WTC11 (cell line): Measurements from ENCODE around the gene POU2F1.

Experiments used
- ATF1 ChIP-seq: sonication (generic); formaldehyde crosslinking; IDR thresholded peaks from 2 replicates; pipeline ENCODE4 v1.8.1; 2023; ENCODE audit warnings: mild to moderate bottlenecking, moderate library complexity, missing genetic modification reagents
- CTCF ChIP-seq: fragments of 200-600 bp; IDR thresholded peaks from 2 replicates; pipeline ENCODE4 v1.8.0; 2022; ENCODE audit warnings: antibody characterized with exemption
- FOXP1 ChIP-seq: sonication (generic); formaldehyde crosslinking; IDR thresholded peaks from 2 replicates; pipeline ENCODE4 v1.8.0; 2022; ENCODE audit warnings: missing genetic modification reagents, mild to moderate bottlenecking, moderate library complexity, borderline replicate concordance
- GTF2I ChIP-seq: fragments of 250-450 bp; sonication (Bioruptor Pico); conservative IDR thresholded peaks from 2 replicates; pipeline ENCODE4 v1.4.0; 2021; ENCODE audit warnings: mild to moderate bottlenecking
- KAT7 ChIP-seq: sonication (generic); formaldehyde crosslinking; IDR thresholded peaks from 2 replicates; pipeline ENCODE4 v1.8.1; 2023; ENCODE audit warnings: missing genetic modification reagents, mild to moderate bottlenecking, borderline replicate concordance
- MLX ChIP-seq: sonication (generic); formaldehyde crosslinking; IDR thresholded peaks from 2 replicates; pipeline ENCODE4 v1.8.1; 2023; ENCODE audit warnings: mild to moderate bottlenecking, missing genetic modification reagents, moderate library complexity
- NR1H2 ChIP-seq: sonication (generic); formaldehyde crosslinking; IDR thresholded peaks from 2 replicates; pipeline ENCODE4 v1.9.0; 2021; ENCODE audit warnings: mild to moderate bottlenecking, moderate library complexity, missing genetic modification reagents
- SOX15 ChIP-seq: fragments of 250-450 bp; sonication (Bioruptor Pico); IDR thresholded peaks from 2 replicates; pipeline ENCODE4 v1.9.0; 2021; ENCODE audit warnings: mild to moderate bottlenecking
- TCF7 ChIP-seq: sonication (generic); formaldehyde crosslinking; IDR thresholded peaks from 2 replicates; pipeline ENCODE4 v1.8.0; 2022; ENCODE audit warnings: mild to moderate bottlenecking, low read depth, missing genetic modification reagents, moderate library complexity
- TEAD1 ChIP-seq: sonication (generic); formaldehyde crosslinking; IDR thresholded peaks from 2 replicates; pipeline ENCODE4 v1.8.0; 2022; ENCODE audit warnings: mild to moderate bottlenecking, missing genetic modification reagents
- ZNF423 ChIP-seq: fragments of 250-450 bp; sonication (Bioruptor Pico); IDR thresholded peaks from 2 replicates; pipeline ENCODE4 v2.1.2; 2022; ENCODE audit warnings: mild to moderate bottlenecking, moderate library complexity
- TF ChIP-seq, protein P1 (sequence below): sonication (generic); formaldehyde crosslinking; IDR thresholded peaks from 2 replicates; pipeline ENCODE4 v1.8.0; 2022; ENCODE audit warnings: mild to moderate bottlenecking, missing genetic modification reagents
- TF ChIP-seq, protein P2 (sequence below): fragments of 250-450 bp; sonication (Bioruptor Pico); IDR thresholded peaks from 2 replicates; pipeline ENCODE4 v2.1.2; 2022; ENCODE audit warnings: mild to moderate bottlenecking, moderate library complexity

DNA sequence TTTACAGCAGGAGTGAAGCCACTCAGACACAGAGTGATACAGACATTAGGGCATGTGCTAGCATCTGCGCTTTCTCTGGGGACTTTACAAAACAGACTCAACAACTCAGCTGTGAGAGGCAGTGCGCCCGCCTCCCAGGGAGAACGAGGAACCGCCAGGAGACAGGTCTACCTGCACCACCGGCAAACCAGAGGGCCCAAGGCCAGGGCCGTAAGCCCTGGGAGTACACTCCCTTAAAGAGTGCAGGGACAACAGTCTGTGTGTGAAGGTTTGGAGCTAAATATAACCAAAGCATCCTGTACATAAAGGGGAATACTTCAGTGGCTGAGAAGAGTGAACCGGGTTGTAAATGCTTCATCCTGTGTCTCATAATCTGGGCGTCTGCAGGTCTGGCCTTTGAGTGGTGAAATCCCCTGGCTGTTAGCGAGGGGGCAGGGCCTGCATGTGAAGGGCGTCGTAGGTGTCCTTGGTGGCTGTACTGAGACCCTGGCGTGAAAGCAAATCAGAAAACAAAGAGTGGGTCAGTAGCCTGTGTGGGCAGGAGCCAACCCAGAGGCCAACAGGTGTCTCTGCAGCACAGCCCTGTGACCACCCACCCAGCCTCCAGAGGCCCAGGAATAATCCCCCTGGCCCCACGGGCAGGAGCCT is 210.7 kb downstream of the POU2F1 start:
- TF ChIP-seq, protein P1, sequence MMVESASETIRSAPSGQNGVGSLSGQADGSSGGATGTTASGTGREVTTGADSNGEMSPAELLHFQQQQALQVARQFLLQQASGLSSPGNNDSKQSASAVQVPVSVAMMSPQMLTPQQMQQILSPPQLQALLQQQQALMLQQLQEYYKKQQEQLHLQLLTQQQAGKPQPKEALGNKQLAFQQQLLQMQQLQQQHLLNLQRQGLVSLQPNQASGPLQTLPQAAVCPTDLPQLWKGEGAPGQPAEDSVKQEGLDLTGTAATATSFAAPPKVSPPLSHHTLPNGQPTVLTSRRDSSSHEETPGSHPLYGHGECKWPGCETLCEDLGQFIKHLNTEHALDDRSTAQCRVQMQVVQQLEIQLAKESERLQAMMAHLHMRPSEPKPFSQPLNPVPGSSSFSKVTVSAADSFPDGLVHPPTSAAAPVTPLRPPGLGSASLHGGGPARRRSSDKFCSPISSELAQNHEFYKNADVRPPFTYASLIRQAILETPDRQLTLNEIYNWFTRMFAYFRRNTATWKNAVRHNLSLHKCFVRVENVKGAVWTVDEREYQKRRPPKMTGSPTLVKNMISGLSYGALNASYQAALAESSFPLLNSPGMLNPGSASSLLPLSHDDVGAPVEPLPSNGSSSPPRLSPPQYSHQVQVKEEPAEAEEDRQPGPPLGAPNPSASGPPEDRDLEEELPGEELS (CRISPR knock-in tag): no peak
- TF ChIP-seq NR1H2 (CRISPR knock-in tag) (no peak), ATF1 (no peak), CTCF (no peak), TCF7 (CRISPR knock-in tag) (no peak), TEAD1 (no peak), MLX (CRISPR knock-in tag) (no peak), SOX15 (no peak), FOXP1 (CRISPR knock-in tag) (no peak), KAT7 (CRISPR knock-in tag) (no peak), GTF2I (CRISPR knock-in tag) (no peak), ZNF423 (CRISPR knock-in tag) (no peak)
- TF ChIP-seq, protein P2, sequence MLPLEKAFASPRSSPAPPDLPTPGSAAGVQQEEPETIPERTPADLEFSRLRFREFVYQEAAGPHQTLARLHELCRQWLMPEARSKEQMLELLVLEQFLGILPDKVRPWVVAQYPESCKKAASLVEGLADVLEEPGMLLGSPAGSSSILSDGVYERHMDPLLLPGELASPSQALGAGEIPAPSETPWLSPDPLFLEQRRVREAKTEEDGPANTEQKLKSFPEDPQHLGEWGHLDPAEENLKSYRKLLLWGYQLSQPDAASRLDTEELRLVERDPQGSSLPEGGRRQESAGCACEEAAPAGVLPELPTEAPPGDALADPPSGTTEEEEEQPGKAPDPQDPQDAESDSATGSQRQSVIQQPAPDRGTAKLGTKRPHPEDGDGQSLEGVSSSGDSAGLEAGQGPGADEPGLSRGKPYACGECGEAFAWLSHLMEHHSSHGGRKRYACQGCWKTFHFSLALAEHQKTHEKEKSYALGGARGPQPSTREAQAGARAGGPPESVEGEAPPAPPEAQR (CRISPR knock-in tag): no peak
